H7 (cell line): ENCODE measurements around the gene LDLRAD4. TPM values are rescaled to one million over a fixed set of nuclear protein-coding genes. Genes with fewer than 3 reads are reported as not detected.
"Not testable (repeated sequence)": the region's sequence is repeated elsewhere in the genome, so short reads cannot be mapped to it uniquely, and the experiment has no call there.

Source experiments
- DNase-seq: peaks from one replicate; pipeline ENCODE4 v3.0.0; 2012
- H3K27me3 ChIP-seq: 2 replicates; pipeline ENCODE4 v1.6.0; 2011; ENCODE audit warnings: mild to moderate bottlenecking, low read length; ENCODE audit not compliant: control insufficient read depth, insufficient read depth
- H3K36me3 ChIP-seq: replicated peaks from 2 replicates; pipeline ENCODE4 v1.5.1; 2011; ENCODE audit warnings: low read length; ENCODE audit not compliant: control insufficient read depth, insufficient read depth
- H3K4me3 ChIP-seq: 2 replicates; pipeline ENCODE4 v1.5.1; 2011; ENCODE audit warnings: low read depth, mild to moderate bottlenecking, control low read depth, low read length, moderate library complexity; ENCODE audit not compliant: insufficient read depth
- total RNA-seq: library from RNA; depleted of rRNA; stranded (reverse); fragments of >200 nt; shearing (Covaris generic); gene quantifications from 2 replicates; pipeline ENCODE4 v1.2.3, GENCODE V29; 2014

LDLRAD4 gene
- total RNA-seq, 1 experiment from 2014 or later, result 21.0 TPM

GRCh38 chr18:13257361-13257980 is 38.9 kb downstream of the LDLRAD4 start:
- H3K27me3 ChIP-seq, result no peaks in the 10 kb centered on the region
- H3K36me3 ChIP-seq, result no peaks in the 10 kb centered on the region
- no peak overlapping the region for H3K4me3 ChIP-seq
- no peak for DNase-seq

- Histone ChIP-seq H3K4me3 (no peak overlapping the region), H3K27me3 (no peaks in the 10 kb centered on the region), H3K36me3 (no peaks in the 10 kb centered on the region)
- DNase-seq, result no peak
Observed at GRCh38 chr18:13258921-13259320, 40.4 kb downstream of the LDLRAD4 start.

GRCh38 chr18:13259701-13260100 is 41.1 kb downstream of the LDLRAD4 start:
- Histone ChIP-seq H3K4me3 (no peak overlapping the region), H3K36me3 (no peaks in the 10 kb centered on the region), H3K27me3 (no peaks in the 10 kb centered on the region)
- no peak for DNase-seq

GRCh38 chr18:13260197-13260934 is 41.8 kb downstream of the LDLRAD4 start:
- Histone ChIP-seq H3K36me3 (no peaks in the 10 kb centered on the region), H3K4me3 (no peak overlapping the region), H3K27me3 (no peaks in the 10 kb centered on the region)
- no peak for DNase-seq

- H3K4me3 ChIP-seq, result no peak overlapping the region
- no peak for DNase-seq
- H3K36me3 ChIP-seq, result no peaks in the 10 kb centered on the region
- no peaks in the 10 kb centered on the region for H3K27me3 ChIP-seq
Observed at GRCh38 chr18:13260935-13261640, 42.5 kb downstream of the LDLRAD4 start.

GRCh38 chr18:13261661-13262357 is 43.2 kb downstream of the LDLRAD4 start:
- Histone ChIP-seq H3K27me3 (no peaks in the 10 kb centered on the region), H3K4me3 (no peak overlapping the region), H3K36me3 (no peaks in the 10 kb centered on the region)
- no peak for DNase-seq

GRCh38 chr18:13262358-13262680 is 43.8 kb downstream of the LDLRAD4 start:
- H3K27me3 ChIP-seq, H3K4me3 ChIP-seq, DNase-seq, H3K36me3 ChIP-seq: not testable (repeated sequence)

- H3K36me3 ChIP-seq, result no peaks in the 10 kb centered on the region
- H3K27me3 ChIP-seq, result no peaks in the 10 kb centered on the region
- DNase-seq, result no peak
- H3K4me3 ChIP-seq, result no peak overlapping the region
Observed at GRCh38 chr18:13262839-13263691, 44.5 kb downstream of the LDLRAD4 start.

GRCh38 chr18:13264091-13265007 is 45.8 kb downstream of the LDLRAD4 start:
- H3K27me3 ChIP-seq, result no peaks in the 10 kb centered on the region
- no peak for DNase-seq
- H3K4me3 ChIP-seq, result no peak overlapping the region
- H3K36me3 ChIP-seq, result no peaks in the 10 kb centered on the region

- no peak for DNase-seq
- no peaks in the 10 kb centered on the region for H3K27me3 ChIP-seq
- no peaks in the 10 kb centered on the region for H3K36me3 ChIP-seq
- H3K4me3 ChIP-seq, result no peak overlapping the region
Observed at GRCh38 chr18:13265008-13265910, 46.7 kb downstream of the LDLRAD4 start.

GRCh38 chr18:13265911-13266217 is 47.3 kb downstream of the LDLRAD4 start:
- no peaks in the 10 kb centered on the region for H3K36me3 ChIP-seq
- H3K4me3 ChIP-seq, result no peak overlapping the region
- H3K27me3 ChIP-seq, result no peaks in the 10 kb centered on the region
- no peak for DNase-seq

GRCh38 chr18:13266218-13267100 is 47.9 kb downstream of the LDLRAD4 start:
- DNase-seq, result no peak

More at GRCh38 chr18:13266218-13267100, 47.9 kb downstream of the LDLRAD4 start:
- H3K36me3 ChIP-seq, result no peaks in the 10 kb centered on the region
- H3K4me3 ChIP-seq, result no peak overlapping the region
- no peaks in the 10 kb centered on the region for H3K27me3 ChIP-seq
